HCT116 (cell line): ENCODE results near the gene FNBP1L. TPM values are rescaled to one million over a fixed set of nuclear protein-coding genes. Genes with fewer than 3 reads are reported as not detected.

Experiments
- ATAC-seq: fragments of 200-7000 bp; cut with Tn5 transposase; 2 replicates; pipeline ENCODE4 v1.9.1; 2020; ENCODE audit warnings: mild to moderate bottlenecking, moderate library complexity
- BruUV-seq: library from RNA; stranded (reverse); fragments of 400-500 nt; replicated peaks from 2 replicates; lab custom pipeline; 2021; lab: Mats Ljungman, UMichigan
- CTCF ChIA-PET: fragments of 300-600 bp; sonication (Branson Sonifier 250); formaldehyde crosslinking; loops from one replicate; lab custom pipeline; 2021; ENCODE audit warnings: antibody characterized with exemption; lab: Charles Lee
- POLR2A ChIA-PET: fragments of 300-600, 350-600 bp; sonication (Branson Sonifier 250); formaldehyde crosslinking; loops from one replicate; lab custom pipeline; 2021; ENCODE audit warnings: antibody characterized with exemption; lab: Charles Lee
- RAD21 ChIA-PET, 2 experiments: fragments of 300-600 bp; sonication (Branson Sonifier 250); formaldehyde crosslinking; loops; one replicate each; lab custom pipeline; 2023; ENCODE audit warnings: low total read pairs in 2 of 2; ENCODE audit not compliant: uncharacterized antibody in 2 of 2, unreplicated experiment in 2 of 2, low non-redundant PET in 1 of 2; lab: Charles Lee
- DNase-seq: peaks from one replicate; pipeline ENCODE4 v3.0.0-alpha.2; 2010; ENCODE audit warnings: low read depth, low spot score
- H2AFZ ChIP-seq: fragments of 200-600 bp; shearing (Covaris generic), sonication (generic); 2 replicates; pipeline ENCODE4 v1.6.1; 2017; ENCODE audit warnings: low read depth, mixed run types, mixed read lengths, antibody characterized with exemption, low read length; ENCODE audit not compliant: poor library complexity, severe bottlenecking
- H3K27ac ChIP-seq: 2 replicates; pipeline ENCODE4 v1.5.1; 2012; ENCODE audit warnings: low read depth, low read length
- H3K27me3 ChIP-seq: fragments of 200-600 bp; sonication (generic); 2 replicates; pipeline ENCODE4 v1.6.1; 2016; ENCODE audit warnings: mixed run types, low read length, mixed read lengths; ENCODE audit not compliant: insufficient read depth
- H3K36me3 ChIP-seq, 2 experiments: fragments of 200-500 bp in 1 of 2; fragments of 200-600 bp in 1 of 2; sonication (Bioruptor generic) in 1 of 2; sonication (generic) in 1 of 2; 2 replicates each; pipeline versions ENCODE4 v1.5.1 to v1.6.1; 2014 to 2016; ENCODE audit warnings: low read length in 2 of 2, inconsistent platforms in 1 of 2, mixed read lengths in 1 of 2, mixed run types in 1 of 2; ENCODE audit not compliant: insufficient read depth in 2 of 2, control insufficient read depth in 1 of 2
- H3K4me1 ChIP-seq, 2 experiments: fragments of 200-600 bp in 1 of 2; sonication (generic) in 1 of 2; 2 replicates each; pipeline versions ENCODE4 v1.5.1 to v1.6.1; 2012 to 2017; ENCODE audit warnings: low read length in 2 of 2, inconsistent platforms in 1 of 2, mild to moderate bottlenecking in 1 of 2, mixed read lengths in 1 of 2, mixed run types in 1 of 2, moderate library complexity in 1 of 2; ENCODE audit not compliant: insufficient read depth in 2 of 2, control insufficient read depth in 1 of 2
- H3K4me2 ChIP-seq: fragments of 200-600 bp; sonication (generic); 2 replicates; pipeline ENCODE4 v1.6.1; 2017; ENCODE audit warnings: mixed run types, low read length, mixed read lengths
- H3K4me3 ChIP-seq, 2 experiments: fragments of 200-600 bp in 1 of 2; sonication (generic) in 1 of 2; replicated peaks in 1 of 2; 2 replicates each; pipeline ENCODE4 v1.5.1; 2011 to 2016; ENCODE audit warnings: low read length in 2 of 2, control low read depth in 1 of 2, low read depth in 1 of 2, mild to moderate bottlenecking in 1 of 2, mixed read lengths in 1 of 2, mixed run types in 1 of 2
- H3K79me2 ChIP-seq: fragments of 200-600 bp; sonication (generic); 2 replicates; pipeline ENCODE4 v1.6.1; 2017; ENCODE audit warnings: mild to moderate bottlenecking, mixed run types, low read length, moderate library complexity, mixed read lengths; ENCODE audit not compliant: insufficient read depth
- H3K9ac ChIP-seq: fragments of 200-600 bp; sonication (generic); 2 replicates; pipeline ENCODE4 v1.6.1; 2016; ENCODE audit warnings: low read length, mixed read lengths
- H3K9me2 ChIP-seq: fragments of 200-600 bp; sonication (generic), shearing (Covaris generic); 2 replicates; pipeline ENCODE4 v1.6.1; 2017; ENCODE audit warnings: mixed run types, mild to moderate bottlenecking, moderate library complexity; ENCODE audit not compliant: insufficient read depth
- H3K9me3 ChIP-seq, 2 experiments: fragments of 200-500 bp in 1 of 2; fragments of 200-600 bp in 1 of 2; sonication (Bioruptor generic) in 1 of 2; sonication (generic) in 1 of 2; 2 replicates each; pipeline ENCODE4 v1.6.1; 2014 to 2017; ENCODE audit warnings: low read length in 2 of 2, mixed read lengths in 2 of 2, inconsistent platforms in 1 of 2, low read depth in 1 of 2, mild to moderate bottlenecking in 1 of 2, mixed run types in 1 of 2, moderate library complexity in 1 of 2; ENCODE audit not compliant: control insufficient read depth in 1 of 2, insufficient read depth in 1 of 2
- H4K20me1 ChIP-seq: fragments of 200-600 bp; sonication (generic), shearing (Covaris generic); 2 replicates; pipeline ENCODE4 v1.6.1; 2017; ENCODE audit warnings: mixed run types, mild to moderate bottlenecking, moderate library complexity; ENCODE audit not compliant: insufficient read depth
- ATF3 ChIP-seq: IDR thresholded peaks from 2 replicates; pipeline ENCODE4 v1.6.1; 2012
- CEBPB ChIP-seq: IDR thresholded peaks from 2 replicates; pipeline ENCODE4 v1.6.1; 2012; ENCODE audit warnings: low read depth
- EGR1 ChIP-seq: IDR thresholded peaks from 2 replicates; pipeline ENCODE4 v1.6.1; 2012; ENCODE audit warnings: low read depth
- FOSL1 ChIP-seq: IDR thresholded peaks from 2 replicates; pipeline ENCODE4 v1.6.1; 2012; ENCODE audit warnings: low read depth
- JUND ChIP-seq: IDR thresholded peaks from 2 replicates; pipeline ENCODE4 v1.6.1; 2012
- MAX ChIP-seq: IDR thresholded peaks from 2 replicates; pipeline ENCODE4 v1.6.1; 2012
- REST ChIP-seq: IDR thresholded peaks from 2 replicates; pipeline ENCODE4 v1.6.1; 2012; ENCODE audit warnings: low read depth
- TCF7L2 ChIP-seq: IDR thresholded peaks from 2 replicates; pipeline ENCODE4 v1.7.0; 2011; ENCODE audit warnings: borderline replicate concordance, inconsistent platforms; ENCODE audit not compliant: insufficient read depth, insufficient read length; ENCODE audit errors: extremely low read depth
- YY1 ChIP-seq: IDR thresholded peaks from 2 replicates; pipeline ENCODE4 v1.6.1; 2011; ENCODE audit warnings: low read length, low read depth, moderate library complexity, mild to moderate bottlenecking; ENCODE audit not compliant: insufficient replicate concordance; ENCODE audit errors: extremely low read depth
- ZBTB33 ChIP-seq: IDR thresholded peaks from 2 replicates; pipeline ENCODE4 v1.6.1; 2011; ENCODE audit warnings: mild to moderate bottlenecking, low read length, moderate library complexity; ENCODE audit not compliant: insufficient replicate concordance; ENCODE audit errors: extremely low read depth
- ZNF274 ChIP-seq: fragments of 200-500 bp; sonication (Bioruptor generic); IDR thresholded peaks from 2 replicates; pipeline ENCODE4 v1.6.1; 2014; ENCODE audit warnings: mild to moderate bottlenecking, low read depth, low read length, inconsistent platforms
- intact Hi-C: fragments of 100-400 bp; cut with micrococcal nuclease; formaldehyde crosslinking; loops from 2 replicates; pipeline ENCODE4 v1.10.0; 2022
- total RNA-seq: library from RNA; stranded (reverse); gene quantifications from one replicate; pipeline ENCODE4 v1.2.1, GENCODE V29; 2021; ENCODE audit not compliant: unreplicated experiment

Gene FNBP1L
- total RNA-seq, 1 experiment from 2014 or later = 26.1 TPM

GRCh38 chr1:93576346-93576745, 128.4 kb downstream of the FNBP1L start (continued):
- TF ChIP-seq ATF3 = no peak

- no peak overlapping the region for H3K27ac ChIP-seq
- CTCF ChIA-PET = no interaction called here
- peaks cover 9% of the 10 kb centered on the region; the same call in 1 of the 2 replicates for H3K79me2 ChIP-seq
- peaks cover 0 to 49% of the 10 kb centered on the region in 2 experiments; a peak in 1 of 4 replicates for H3K36me3 ChIP-seq
- no peak for TF ChIP-seq ATF3
- no peak for TF ChIP-seq FOSL1
- TF ChIP-seq ZNF274 = no peak
- TF ChIP-seq CEBPB = no peak
- no peak for TF ChIP-seq TCF7L2
- TF ChIP-seq REST = no peak
- TF ChIP-seq JUND = no peak
- no peak for TF ChIP-seq EGR1
- TF ChIP-seq MAX = no peak
- TF ChIP-seq ZBTB33 = no peak
- TF ChIP-seq YY1 = no peak
- no peak overlapping the region for H3K4me2 ChIP-seq
- no peaks in the 10 kb centered on the region for H3K9me2 ChIP-seq
- RAD21 ChIA-PET = no interaction called here
- DNase-seq = no peak
- H3K9me3 ChIP-seq = no peaks in the 10 kb centered on the region
- BruUV-seq = no TSS peak
- POLR2A ChIA-PET = interaction anchor here (1.3 kb wide), 1 partner anchor 15 kb away, joined by 3 read pairs; no protein-coding TSS in a partner anchor
- no peak overlapping the region for H3K4me3 ChIP-seq
- no peaks in the 10 kb centered on the region for H3K27me3 ChIP-seq
- H2AFZ ChIP-seq = no peak overlapping the region
- intact Hi-C loops = no loop called here
- no peaks in the 10 kb centered on the region for H3K4me1 ChIP-seq
- ATAC-seq = no peak
- no peak overlapping the region for H3K9ac ChIP-seq
- no peaks in the 10 kb centered on the region for H4K20me1 ChIP-seq
Measured at GRCh38 chr1:93576746-93577145, 128.8 kb downstream of the FNBP1L start.
